ENCODE measurements around the gene MYOCOS. TPM values are rescaled to one million over a fixed set of nuclear protein-coding genes. Genes with fewer than 3 reads are reported as not detected.

MYOCOS gene
- total RNA-seq, 2 experiments from 2014 or later = 0.14 TPM; not detected in 1

GRCh38 chr1:171674431-171675405, 52.7 kb downstream of the MYOCOS start:
- Histone ChIP-seq H3K27ac (ENCODE audit: low read depth in 1 of 2, low read length in 2 of 2) (no peak overlapping the region), H3K4me1 (ENCODE audit: insufficient read depth, low read length) (no peaks in the 10 kb centered on the region), H3K4me3 (ENCODE audit: low read length) (no peak overlapping the region), H3K9me3 (ENCODE audit: control insufficient read depth in 1 of 2, insufficient read depth in 1 of 2, low read length in 2 of 2) (no peaks in the 10 kb centered on the region), H3K36me3 (ENCODE audit: insufficient read depth, low read length) (no peaks in the 10 kb centered on the region), H3K27me3 (ENCODE audit: control insufficient read depth in 1 of 2, insufficient read depth in 2 of 2, low read length in 2 of 2) (peaks cover 3 to 5% of the 10 kb centered on the region in 2 experiments)
- no peak for TF ChIP-seq CTCF (IDR thresholded peaks at IDR 0.05)
- H3K9me3 Mint-ChIP-seq = no peaks in the 10 kb centered on the region
- ChIA-PET CTCF (no interaction called here), POLR2A (no interaction called here)
- no peak overlapping the region for H3K27ac Mint-ChIP-seq
- H3K27me3 Mint-ChIP-seq = peaks cover 11% of the 10 kb centered on the region
- no peak for ATAC-seq (ENCODE audit: poor library complexity)
- intact Hi-C loops (cut with DNase I, micrococcal nuclease) = no loop called here
- no peaks in the 10 kb centered on the region for H3K4me1 Mint-ChIP-seq (ENCODE audit: low read depth)
- H3K4me3 Mint-ChIP-seq = no peak overlapping the region
- DNase-seq = no peak
- H3K36me3 Mint-ChIP-seq (ENCODE audit: low read depth) = no peaks in the 10 kb centered on the region

Other genes with a start within 250 kb of the MYOCOS start
- gene PRRC2C, start 136.7 kb upstream of the MYOCOS start, total RNA-seq = 100 to 1,000 TPM; 357 to 387 TPM
- gene MYOC, start 30.4 kb downstream of the MYOCOS start, total RNA-seq = not detected
- gene VAMP4, start 119.8 kb downstream of the MYOCOS start, total RNA-seq = 10 to 100 TPM in 1 of 2 experiments, 1 to 10 TPM in 1; 8.1 to 12.1 TPM
- gene METTL13, start 159.4 kb downstream of the MYOCOS start, total RNA-seq = 1 to 10 TPM; 6.5 to 7.9 TPM
- 1 to 10 TPM; 1.6 to 1.8 TPM for gene DNM3, start 219.3 kb downstream of the MYOCOS start, total RNA-seq